Measurements from ENCODE around the gene CDK5RAP2.
"Not testable (repeated sequence)": the region's sequence is repeated elsewhere in the genome, so short reads cannot be mapped to it uniquely, and the experiment has no call there.

The CDK5RAP2 gene

DNA sequence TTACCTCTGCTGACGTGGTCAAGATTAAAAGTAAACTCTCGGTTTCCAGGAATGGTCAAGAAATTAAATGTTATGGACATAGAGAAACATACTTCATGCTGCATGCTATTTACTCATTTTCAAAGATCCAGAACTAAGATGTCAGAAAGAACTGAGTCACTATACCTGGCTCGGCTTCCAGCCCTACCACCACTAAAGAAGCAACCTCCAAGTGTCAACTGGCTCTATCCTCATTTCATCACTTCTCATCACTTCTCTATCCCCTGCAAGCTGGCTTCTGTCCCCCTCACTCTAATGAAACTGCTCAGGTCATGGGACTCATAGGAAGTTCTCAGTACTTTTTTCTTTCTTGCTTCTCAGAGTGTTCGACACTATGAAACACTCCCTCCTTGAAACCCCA, 116.2 kb downstream of the CDK5RAP2 start:
- no peak for DNase-seq

GRCh38 chr9:120461677-120462076, 118.3 kb downstream of the CDK5RAP2 start:
- not testable (repeated sequence) for DNase-seq

GRCh38 chr9:120456218-120456617, 123.7 kb downstream of the CDK5RAP2 start:
- no peak for DNase-seq

DNA sequence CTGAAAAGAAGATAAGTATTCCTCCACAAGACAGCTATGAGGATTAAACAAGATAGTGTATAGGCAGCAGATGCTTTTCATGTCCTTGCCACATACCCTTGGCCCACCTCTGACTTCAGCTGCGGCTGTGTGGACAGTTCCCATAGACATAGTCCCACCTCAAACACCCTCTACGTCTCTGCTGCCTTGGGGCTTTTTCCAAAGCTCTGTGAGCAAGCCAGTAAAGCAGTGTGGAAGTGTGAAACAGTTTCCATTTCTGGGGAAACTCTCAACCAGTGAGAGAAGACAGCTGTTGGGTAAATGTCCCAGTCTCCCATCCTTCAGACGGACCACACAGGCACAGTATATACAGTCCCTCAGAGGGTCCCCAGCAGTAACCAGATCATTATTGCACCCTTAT, 125.5 kb downstream of the CDK5RAP2 start:
- DNase-seq = no peak

DNA sequence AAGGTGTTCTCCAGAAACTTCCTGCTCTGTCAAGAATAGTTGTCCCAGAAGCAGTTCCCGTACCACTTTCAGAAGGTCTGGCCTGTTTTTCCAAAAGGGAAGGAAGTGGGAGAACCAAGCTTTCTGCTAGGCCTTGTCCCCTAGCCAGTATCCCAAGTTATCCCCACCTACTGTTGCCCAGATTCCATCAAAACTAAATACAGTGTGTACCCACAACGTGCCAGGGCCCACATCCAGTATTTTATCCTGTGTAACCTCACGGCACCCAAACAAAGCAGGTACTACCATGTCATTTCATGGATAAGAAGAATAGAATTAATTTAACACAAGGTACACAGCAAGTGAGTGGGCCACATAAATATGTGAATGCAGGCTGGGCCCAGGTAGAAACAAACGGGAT, 126.2 kb downstream of the CDK5RAP2 start:
- DNase-seq = no peak

DNA sequence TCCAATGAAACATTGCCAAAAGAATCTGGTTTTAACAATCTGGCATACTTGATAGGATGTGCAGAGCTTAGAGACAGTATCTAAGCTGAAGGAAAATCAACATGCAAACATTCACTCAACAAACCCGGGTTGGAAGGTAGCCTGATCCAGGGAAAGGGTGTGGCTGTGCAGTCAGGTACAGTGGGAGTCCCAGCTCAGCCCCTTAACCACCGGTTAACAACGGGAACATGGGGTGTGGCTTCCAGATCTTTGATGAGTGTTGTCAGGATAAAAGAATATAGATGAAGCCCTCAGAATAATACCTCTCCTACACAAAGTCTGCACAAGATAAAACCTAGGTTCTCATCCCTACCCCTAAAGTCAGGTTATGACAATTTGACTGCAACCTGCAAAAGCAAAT, 127.3 kb downstream of the CDK5RAP2 start:
- DNase-seq = no peak

DNA sequence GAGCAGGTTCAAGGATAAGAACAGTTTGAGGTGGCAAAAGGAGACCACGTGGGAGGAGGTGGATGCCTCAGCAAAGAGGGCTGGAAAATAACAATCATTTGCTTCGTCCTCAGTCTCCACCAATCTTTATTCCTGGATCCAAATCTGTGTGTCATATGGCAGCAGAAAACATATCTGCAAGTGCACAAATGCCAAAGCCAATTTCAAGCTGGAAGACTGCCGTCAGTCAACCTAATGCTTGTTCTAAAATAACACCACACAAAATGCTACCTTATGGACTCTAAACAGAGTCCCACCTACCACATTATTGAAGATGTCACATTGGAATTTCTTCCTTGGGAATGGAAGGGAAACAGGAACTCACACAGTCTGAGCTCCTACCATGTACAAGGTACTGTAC, 129.1 kb downstream of the CDK5RAP2 start:
- DNase-seq = no peak

DNA sequence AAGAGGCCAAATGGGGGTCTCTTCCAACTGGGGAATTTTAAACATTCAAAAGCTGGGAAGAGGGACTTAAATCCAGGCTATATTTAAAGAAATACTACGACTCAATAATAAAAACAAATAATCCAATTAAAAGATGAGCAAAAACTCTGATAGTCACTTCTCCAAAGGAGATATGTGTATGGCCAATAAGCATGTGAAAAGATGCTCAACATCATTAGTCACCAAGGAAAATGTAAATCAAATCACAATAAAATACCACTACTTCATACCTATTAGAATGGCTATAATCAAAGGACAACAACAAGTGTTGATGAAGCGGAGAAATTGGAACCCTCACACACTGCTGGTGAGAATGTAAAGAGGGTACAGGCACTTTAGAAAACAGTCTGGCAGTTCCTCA, 130.4 kb downstream of the CDK5RAP2 start:
- DNase-seq = no peak

GRCh38 chr9:120447959-120448500, 131.9 kb downstream of the CDK5RAP2 start:
- DNase-seq = no peak

GRCh38 chr9:120446671-120447070, 133.3 kb downstream of the CDK5RAP2 start:
- no peak for DNase-seq

- no peak for DNase-seq
Measured at GRCh38 chr9:120443976-120444375, 136.0 kb downstream of the CDK5RAP2 start.

DNA sequence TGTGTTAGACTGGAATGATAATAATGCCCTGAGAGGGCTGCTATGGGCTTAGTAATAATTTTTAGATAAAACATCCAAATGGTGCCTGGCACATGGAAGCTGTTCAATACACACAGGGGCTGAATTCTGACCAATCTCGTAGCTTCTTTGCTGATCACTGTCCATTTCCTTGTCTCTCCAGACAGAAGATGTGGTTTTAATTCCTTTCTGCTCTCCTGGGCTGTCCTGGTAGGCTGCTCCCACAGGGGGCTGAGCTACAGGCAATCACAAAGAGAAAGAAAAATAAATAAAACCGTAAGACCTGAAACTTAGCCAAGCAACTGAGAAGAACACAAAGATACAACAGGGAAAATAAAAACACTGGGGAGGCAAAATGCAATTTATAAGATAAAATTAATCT, 136.5 kb downstream of the CDK5RAP2 start:
- DNase-seq = no peak

- no peak for DNase-seq
Measured at GRCh38 chr9:120442308-120442995, 137.5 kb downstream of the CDK5RAP2 start.

GRCh38 chr9:120441426-120442307, 138.3 kb downstream of the CDK5RAP2 start:
- no peak for DNase-seq

DNA sequence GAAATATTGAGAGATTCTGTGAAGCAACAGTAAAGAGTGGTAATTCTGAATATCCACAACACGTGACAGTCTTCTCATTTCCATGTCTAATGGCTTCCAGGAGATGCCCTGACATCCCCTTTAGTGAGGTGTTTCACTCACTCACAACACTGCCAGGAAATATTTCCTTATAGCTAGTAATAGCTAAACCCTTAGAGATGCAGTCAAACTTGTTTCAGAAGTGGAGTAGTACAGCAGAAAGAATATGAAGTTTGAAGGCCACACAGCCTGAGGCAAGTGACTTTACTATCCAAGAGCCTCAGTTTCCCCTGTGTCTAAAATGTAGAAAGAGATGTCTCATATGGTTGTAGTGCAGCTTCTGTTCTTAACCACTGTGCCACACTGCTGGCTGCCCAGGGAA, 139.2 kb downstream of the CDK5RAP2 start:
- DNase-seq = no peak

- DNase-seq = no peak
Measured at GRCh38 chr9:120439926-120440325, 140.0 kb downstream of the CDK5RAP2 start.

- DNase-seq = no peak
Measured at GRCh38 chr9:120438836-120439546, 141.0 kb downstream of the CDK5RAP2 start.

DNA sequence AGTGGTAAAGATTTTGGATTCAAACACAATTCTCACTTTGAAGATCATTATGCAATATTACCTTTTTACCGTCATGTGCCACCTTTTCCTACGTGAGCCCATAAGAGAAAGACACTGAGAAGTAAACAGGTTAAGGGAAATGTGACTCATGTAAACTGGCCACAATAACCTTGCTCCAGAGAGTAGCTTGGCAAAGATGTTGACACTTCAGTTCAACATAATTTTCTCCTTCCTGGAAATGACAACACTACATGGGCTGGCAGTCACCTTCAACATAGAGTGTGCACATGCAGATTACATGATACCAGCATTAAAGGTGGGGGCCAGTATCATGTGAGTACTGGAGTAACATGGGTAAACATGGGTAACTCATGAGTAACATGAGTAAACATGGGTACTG, 141.9 kb downstream of the CDK5RAP2 start:
- no peak for DNase-seq

DNA sequence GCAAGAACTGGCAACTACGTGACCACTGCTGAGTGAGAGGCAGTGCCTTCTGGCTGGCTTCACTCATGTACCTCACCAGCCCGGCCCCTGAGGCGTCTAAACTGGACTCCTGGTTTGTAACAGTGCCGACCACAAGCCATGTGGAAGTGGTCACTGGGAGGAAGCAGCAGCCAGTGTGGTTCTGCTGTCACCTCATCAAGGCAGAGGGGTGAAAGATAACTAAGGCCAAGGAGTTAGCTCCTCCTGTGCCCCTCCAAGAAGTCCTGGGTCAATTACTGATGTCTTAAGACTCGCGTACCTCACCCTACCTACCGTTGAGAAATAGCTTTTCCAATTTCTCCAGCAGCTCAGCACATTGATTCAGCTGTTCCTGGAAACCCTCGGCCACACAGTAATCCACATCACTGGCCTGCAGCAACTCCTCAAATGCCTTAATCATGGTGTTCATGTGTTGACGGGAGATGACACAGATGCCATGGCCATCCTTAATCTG, 142.9 kb downstream of the CDK5RAP2 start:
- no peak for DNase-seq

DNA sequence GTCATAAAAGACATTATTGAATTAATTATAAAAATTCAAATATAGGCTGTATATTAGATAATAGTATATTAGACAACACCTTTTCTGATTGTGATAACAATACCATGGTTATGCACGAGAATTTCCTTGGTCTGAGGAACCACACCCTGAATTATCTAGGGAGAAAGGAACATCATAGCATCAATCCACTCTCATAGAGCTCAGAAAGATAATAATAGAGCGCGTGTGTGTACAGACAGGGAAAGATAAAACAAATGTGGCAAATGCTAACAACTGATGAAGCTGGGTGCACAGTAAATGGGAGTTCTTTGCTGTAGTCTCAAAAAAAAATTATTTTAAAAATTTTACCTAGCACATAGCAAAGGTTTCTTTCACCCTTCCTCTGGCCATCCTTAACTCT, 143.5 kb downstream of the CDK5RAP2 start:
- no peak for DNase-seq

DNA sequence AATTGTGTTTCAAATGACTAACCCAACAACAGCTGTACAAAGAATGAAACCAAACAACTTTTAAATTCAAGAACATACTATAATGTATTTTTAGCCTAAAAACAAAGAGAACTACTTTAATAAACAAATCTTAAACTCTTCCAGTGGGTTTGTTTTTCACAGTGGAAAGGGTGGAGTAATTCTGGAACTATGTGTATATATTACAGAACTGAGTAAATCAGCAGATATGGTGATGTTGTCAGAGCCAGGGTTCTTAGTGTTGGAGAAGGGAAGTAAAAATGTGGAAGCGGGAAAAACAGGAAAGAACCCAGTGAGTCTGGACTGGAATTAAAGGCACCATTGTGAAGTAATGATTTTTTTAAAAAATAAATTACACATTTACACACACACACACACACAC, 144.9 kb downstream of the CDK5RAP2 start:
- DNase-seq = no peak

GRCh38 chr9:120434532-120434931, 145.4 kb downstream of the CDK5RAP2 start:
- no peak for DNase-seq

DNA sequence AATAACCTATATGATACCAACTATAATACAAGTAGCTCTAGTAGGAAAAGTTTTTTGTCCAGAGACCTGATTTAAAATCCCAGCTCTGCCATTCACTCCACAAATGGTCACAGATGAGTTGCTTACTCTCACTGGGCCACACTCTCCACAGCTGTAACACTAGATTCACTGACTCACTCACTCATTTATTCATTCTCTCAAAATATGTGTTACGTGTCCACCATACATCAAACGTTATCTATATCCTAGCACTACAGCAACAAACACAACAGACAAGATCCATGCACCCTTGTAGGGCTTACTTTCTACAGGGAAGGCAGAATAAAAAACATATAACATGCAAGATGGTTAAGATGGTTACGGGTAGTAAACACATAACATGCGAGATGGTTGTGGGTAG, 146.3 kb downstream of the CDK5RAP2 start:
- DNase-seq = no peak

Data from activated CD8-positive, alpha-beta memory T cell treated with anti-CD3 and anti-CD28 coated beads, Interleukin-2, amount 50 U/mL, for 4 hours (primary cell).